SK-N-MC (cell line): ENCODE data around the gene INPP5A.

Source experiments
- EZH2 ChIP-seq: fragments of 200-600 bp; sonication (generic); IDR thresholded peaks from one replicate; pipeline ENCODE4 v1.6.1; 2017; ENCODE audit warnings: antibody characterized with exemption
- FOXP2 ChIP-seq: optimal IDR thresholded peaks from 2 replicates; pipeline ENCODE3; 2011; ENCODE audit warnings: mild to moderate bottlenecking, moderate library complexity; ENCODE audit not compliant: insufficient read depth; ENCODE audit errors: extremely low read length, control extremely low read depth
- POLR2AphosphoS5 ChIP-seq: IDR thresholded peaks from 2 replicates; pipeline ENCODE4 v1.6.1; 2012; ENCODE audit warnings: mild to moderate bottlenecking, low read depth, low read length, borderline replicate concordance

DNA sequence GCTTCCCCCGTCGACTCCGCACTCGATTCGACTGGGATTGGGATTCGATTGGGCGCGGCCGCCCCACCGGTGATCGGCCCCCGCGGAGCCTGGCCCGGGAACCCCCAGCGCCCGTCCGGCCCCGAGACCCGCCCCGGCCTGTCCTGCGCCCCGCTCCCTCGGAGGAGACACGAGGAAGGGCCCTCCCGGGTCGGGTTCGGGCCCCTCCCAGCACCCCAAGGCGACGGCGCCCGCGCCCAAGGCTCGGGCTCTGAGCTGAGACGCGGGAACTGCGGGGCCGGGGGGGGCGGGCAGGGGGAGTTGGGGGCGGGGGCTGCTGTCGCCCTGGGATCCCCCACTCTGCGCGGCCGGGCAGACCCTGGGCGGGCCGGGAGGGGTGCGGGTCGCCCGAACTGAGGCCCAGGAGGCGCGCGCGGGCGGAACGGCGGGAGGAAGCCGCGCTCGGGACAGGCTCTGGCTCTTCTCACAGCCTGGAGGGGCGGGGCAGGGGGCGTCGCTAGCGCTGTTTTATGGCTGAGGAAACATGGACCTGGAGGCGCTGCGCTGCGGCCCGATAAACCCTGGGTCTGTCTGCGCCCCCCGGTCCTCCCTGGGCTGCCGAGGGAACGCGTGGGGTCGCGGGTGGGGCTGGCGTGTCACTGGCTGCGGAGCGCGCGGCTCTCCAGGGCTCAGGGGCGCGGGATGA is 250.1 kb downstream of the INPP5A start:
- TF ChIP-seq EZH2 (no peak), FOXP2 (no peak), POLR2AphosphoS5 (no peak)
